Measurements from ENCODE around the gene SUSD4.

GRCh38 chr1:223331301-223331700 is 32.7 kb downstream of the SUSD4 start:
- TF ChIP-seq, protein P1, sequence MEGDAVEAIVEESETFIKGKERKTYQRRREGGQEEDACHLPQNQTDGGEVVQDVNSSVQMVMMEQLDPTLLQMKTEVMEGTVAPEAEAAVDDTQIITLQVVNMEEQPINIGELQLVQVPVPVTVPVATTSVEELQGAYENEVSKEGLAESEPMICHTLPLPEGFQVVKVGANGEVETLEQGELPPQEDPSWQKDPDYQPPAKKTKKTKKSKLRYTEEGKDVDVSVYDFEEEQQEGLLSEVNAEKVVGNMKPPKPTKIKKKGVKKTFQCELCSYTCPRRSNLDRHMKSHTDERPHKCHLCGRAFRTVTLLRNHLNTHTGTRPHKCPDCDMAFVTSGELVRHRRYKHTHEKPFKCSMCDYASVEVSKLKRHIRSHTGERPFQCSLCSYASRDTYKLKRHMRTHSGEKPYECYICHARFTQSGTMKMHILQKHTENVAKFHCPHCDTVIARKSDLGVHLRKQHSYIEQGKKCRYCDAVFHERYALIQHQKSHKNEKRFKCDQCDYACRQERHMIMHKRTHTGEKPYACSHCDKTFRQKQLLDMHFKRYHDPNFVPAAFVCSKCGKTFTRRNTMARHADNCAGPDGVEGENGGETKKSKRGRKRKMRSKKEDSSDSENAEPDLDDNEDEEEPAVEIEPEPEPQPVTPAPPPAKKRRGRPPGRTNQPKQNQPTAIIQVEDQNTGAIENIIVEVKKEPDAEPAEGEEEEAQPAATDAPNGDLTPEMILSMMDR (conservative IDR thresholded peaks at IDR 0.05 in 1 of 2, IDR thresholded peaks at IDR 0.05 in 1 of 2; ENCODE audit: low read depth in 1 of 2, low read length in 2 of 2) = no peak
- TF ChIP-seq EZH2 (IDR thresholded peaks at IDR 0.05; ENCODE audit: low read length, missing control alignments) = no peak
